Measurements from ENCODE around the gene ATP6V1B1. TPM values are rescaled to one million over a fixed set of nuclear protein-coding genes. Genes with fewer than 3 reads are reported as not detected.

The ATP6V1B1 gene
- not detected in 2 replicates for total RNA-seq (2014; rRNA removed; shearing (Covaris generic); ENCODE audit: low replicate concordance)

- no peak for DNase-seq (ENCODE audit: low read depth)
- in situ Hi-C loops (cut with HindIII; ENCODE audit: low pct_unique_long_range_greater_than_20kb, low sequenced_read_pairs) = no loop called here
Observed at GRCh38 chr2:70935468-70936164, at the start of gene ATP6V1B1. ATP6V1B1 (plus strand) TSS chr2:70935900; CDS start chr2:70935955, 55 bp downstream.

- DNase-seq (ENCODE audit: low read depth) = no peak
- in situ Hi-C loops (cut with HindIII; ENCODE audit: low pct_unique_long_range_greater_than_20kb, low sequenced_read_pairs) = no loop called here
Observed at GRCh38 chr2:70886541-70886987, 49.1 kb upstream of the ATP6V1B1 start.

- no peak for DNase-seq (ENCODE audit: low read depth)
- in situ Hi-C loops (cut with HindIII; ENCODE audit: low pct_unique_long_range_greater_than_20kb, low sequenced_read_pairs) = no loop called here
Observed at GRCh38 chr2:70887208-70887549, 48.5 kb upstream of the ATP6V1B1 start.

- DNase-seq (ENCODE audit: low read depth) = peak; percentile 34
- in situ Hi-C loops (cut with HindIII; ENCODE audit: low pct_unique_long_range_greater_than_20kb, low sequenced_read_pairs) = no loop called here
Observed at GRCh38 chr2:70887550-70888246, 48.0 kb upstream of the ATP6V1B1 start.

GRCh38 chr2:70888366-70888922, 47.3 kb upstream of the ATP6V1B1 start:
- in situ Hi-C loops (cut with HindIII; ENCODE audit: low pct_unique_long_range_greater_than_20kb, low sequenced_read_pairs) = no loop called here
- DNase-seq (ENCODE audit: low read depth) = no peak

- DNase-seq (ENCODE audit: low read depth) = no peak
Observed at GRCh38 chr2:70888923-70889715, 46.6 kb upstream of the ATP6V1B1 start.

GRCh38 chr2:70889716-70890037, 46.0 kb upstream of the ATP6V1B1 start:
- in situ Hi-C loops (cut with HindIII; ENCODE audit: low pct_unique_long_range_greater_than_20kb, low sequenced_read_pairs) = no loop called here
- DNase-seq (ENCODE audit: low read depth) = no peak

More at GRCh38 chr2:70888923-70889715, 46.6 kb upstream of the ATP6V1B1 start:
- in situ Hi-C loops (cut with HindIII; ENCODE audit: low pct_unique_long_range_greater_than_20kb, low sequenced_read_pairs) = no loop called here

GRCh38 chr2:70890469-70891065, 45.1 kb upstream of the ATP6V1B1 start:
- in situ Hi-C loops (cut with HindIII; ENCODE audit: low pct_unique_long_range_greater_than_20kb, low sequenced_read_pairs) = no loop called here
- no peak for DNase-seq (ENCODE audit: low read depth)

- no peak for DNase-seq (ENCODE audit: low read depth)
- in situ Hi-C loops (cut with HindIII; ENCODE audit: low pct_unique_long_range_greater_than_20kb, low sequenced_read_pairs) = no loop called here
Observed at GRCh38 chr2:70891572-70892357, 43.9 kb upstream of the ATP6V1B1 start.

GRCh38 chr2:70892750-70893149, 43.0 kb upstream of the ATP6V1B1 start:
- DNase-seq (ENCODE audit: low read depth) = no peak
- in situ Hi-C loops (cut with HindIII; ENCODE audit: low pct_unique_long_range_greater_than_20kb, low sequenced_read_pairs) = no loop called here

- DNase-seq (ENCODE audit: low read depth) = no peak
- in situ Hi-C loops (cut with HindIII; ENCODE audit: low pct_unique_long_range_greater_than_20kb, low sequenced_read_pairs) = no loop called here
Observed at GRCh38 chr2:70893186-70893585, 42.5 kb upstream of the ATP6V1B1 start.

- no peak for DNase-seq (ENCODE audit: low read depth)
Observed at GRCh38 chr2:70894765-70895164, 40.9 kb upstream of the ATP6V1B1 start.

GRCh38 chr2:70895249-70895648, 40.5 kb upstream of the ATP6V1B1 start:
- DNase-seq (ENCODE audit: low read depth) = no peak
- in situ Hi-C loops (cut with HindIII; ENCODE audit: low pct_unique_long_range_greater_than_20kb, low sequenced_read_pairs) = no loop called here

More at GRCh38 chr2:70894765-70895164, 40.9 kb upstream of the ATP6V1B1 start:
- in situ Hi-C loops (cut with HindIII; ENCODE audit: low pct_unique_long_range_greater_than_20kb, low sequenced_read_pairs) = no loop called here

GRCh38 chr2:70895998-70896764, 39.5 kb upstream of the ATP6V1B1 start:
- DNase-seq (ENCODE audit: low read depth) = no peak
- in situ Hi-C loops (cut with HindIII; ENCODE audit: low pct_unique_long_range_greater_than_20kb, low sequenced_read_pairs) = no loop called here

- DNase-seq (ENCODE audit: low read depth) = no peak
- in situ Hi-C loops (cut with HindIII; ENCODE audit: low pct_unique_long_range_greater_than_20kb, low sequenced_read_pairs) = no loop called here
Observed at GRCh38 chr2:70896765-70897202, 38.9 kb upstream of the ATP6V1B1 start.

- in situ Hi-C loops (cut with HindIII; ENCODE audit: low pct_unique_long_range_greater_than_20kb, low sequenced_read_pairs) = no loop called here
- no peak for DNase-seq (ENCODE audit: low read depth)
Observed at GRCh38 chr2:70897203-70897976, 38.3 kb upstream of the ATP6V1B1 start.

- in situ Hi-C loops (cut with HindIII; ENCODE audit: low pct_unique_long_range_greater_than_20kb, low sequenced_read_pairs) = no loop called here
- DNase-seq (ENCODE audit: low read depth) = no peak
Observed at GRCh38 chr2:70897977-70898226, 37.8 kb upstream of the ATP6V1B1 start.

All from Caki2 (cell line).